Measurements from ENCODE around the gene RGS9BP.

Gene RGS9BP

GRCh38 chr19:32647361-32647760 is 28.3 kb upstream of the RGS9BP start:
- Histone ChIP-seq H3K9ac (ENCODE audit: low read length) (no peak overlapping the region), H3K36me3 (ENCODE audit: low read length) (0 out of 2 replicates have a peak, but pooled peaks cover 8% of the 10 kb centered on the region), H3K27me3 (ENCODE audit: low read length) (no peaks in the 10 kb centered on the region), H4K20me1 (ENCODE audit: low read depth, low read length) (no peaks in the 10 kb centered on the region), H3K4me3 (ENCODE audit: insufficient read depth, low read length, poor library complexity, severe bottlenecking) (no peak overlapping the region), H3K79me2 (ENCODE audit: insufficient read depth, low read length) (no peaks in the 10 kb centered on the region), H3K4me2 (ENCODE audit: low read depth, low read length, poor library complexity, severe bottlenecking) (no peak overlapping the region), H2AFZ (ENCODE audit: low read depth, low read length, severe bottlenecking) (no peak overlapping the region), H3K27ac (ENCODE audit: low read depth, low read length) (no peak overlapping the region), H3K9me2 (replicated peaks; ENCODE audit: insufficient read depth, low read length) (no peaks in the 10 kb centered on the region), H3K9me3 (ENCODE audit: insufficient read depth, low read length) (no peaks in the 10 kb centered on the region), H3F3A (ENCODE audit: insufficient read depth) (no peaks in the 10 kb centered on the region)
- TF ChIP-seq CTCF (IDR thresholded peaks at IDR 0.05; ENCODE audit: insufficient read depth, low read length, poor library complexity, severe bottlenecking): no peak
- TF ChIP-seq EZH2phosphoT487 (conservative IDR thresholded peaks at IDR 0.05; ENCODE audit: low read length): no peak

GRCh38 chr19:32649751-32650150 is 25.9 kb upstream of the RGS9BP start:
- Histone ChIP-seq H3K9me2 (replicated peaks; ENCODE audit: insufficient read depth, low read length) (no peaks in the 10 kb centered on the region), H3K4me3 (ENCODE audit: insufficient read depth, low read length, poor library complexity, severe bottlenecking) (no peak overlapping the region), H2AFZ (ENCODE audit: low read depth, low read length, severe bottlenecking) (no peak overlapping the region), H3F3A (ENCODE audit: insufficient read depth) (no peaks in the 10 kb centered on the region), H3K79me2 (ENCODE audit: insufficient read depth, low read length) (peaks cover 7% of the 10 kb centered on the region), H3K27me3 (ENCODE audit: low read length) (no peaks in the 10 kb centered on the region), H4K20me1 (ENCODE audit: low read depth, low read length) (no peaks in the 10 kb centered on the region), H3K36me3 (ENCODE audit: low read length) (0 out of 2 replicates have a peak, but pooled peaks cover 6% of the 10 kb centered on the region), H3K9me3 (ENCODE audit: insufficient read depth, low read length) (no peaks in the 10 kb centered on the region), H3K4me2 (ENCODE audit: low read depth, low read length, poor library complexity, severe bottlenecking) (no peak overlapping the region), H3K9ac (ENCODE audit: low read length) (no peak overlapping the region), H3K27ac (ENCODE audit: low read depth, low read length) (no peak overlapping the region)
- TF ChIP-seq CTCF (IDR thresholded peaks at IDR 0.05; ENCODE audit: insufficient read depth, low read length, poor library complexity, severe bottlenecking) (no peak), EZH2phosphoT487 (conservative IDR thresholded peaks at IDR 0.05; ENCODE audit: low read length) (no peak)

- Histone ChIP-seq H3K4me3 (ENCODE audit: insufficient read depth, low read length, poor library complexity, severe bottlenecking) (no peak overlapping the region), H3K36me3 (ENCODE audit: low read length) (0 out of 2 replicates have a peak, but pooled peaks cover 6% of the 10 kb centered on the region)
These were observed 25.0 kb upstream of the RGS9BP start for GRCh38 chr19:32650671-32651070.

More at GRCh38 chr19:32650671-32651070, 25.0 kb upstream of the RGS9BP start:
- no peaks in the 10 kb centered on the region for H4K20me1 ChIP-seq (ENCODE audit: low read depth, low read length)
- H3K27ac ChIP-seq (ENCODE audit: low read depth, low read length): no peak overlapping the region
- peaks cover 7% of the 10 kb centered on the region for H3K79me2 ChIP-seq (ENCODE audit: insufficient read depth, low read length)
- H3K4me2 ChIP-seq (ENCODE audit: low read depth, low read length, poor library complexity, severe bottlenecking): no peak overlapping the region
- H3K9ac ChIP-seq (ENCODE audit: low read length): no peak overlapping the region
- no peak overlapping the region for H2AFZ ChIP-seq (ENCODE audit: low read depth, low read length, severe bottlenecking)
- no peaks in the 10 kb centered on the region for H3K9me3 ChIP-seq (ENCODE audit: insufficient read depth, low read length)
- no peaks in the 10 kb centered on the region for H3F3A ChIP-seq (ENCODE audit: insufficient read depth)
- TF ChIP-seq CTCF (IDR thresholded peaks at IDR 0.05; ENCODE audit: insufficient read depth, low read length, poor library complexity, severe bottlenecking) (no peak), EZH2phosphoT487 (conservative IDR thresholded peaks at IDR 0.05; ENCODE audit: low read length) (no peak)
- H3K9me2 ChIP-seq (replicated peaks; ENCODE audit: insufficient read depth, low read length): no peaks in the 10 kb centered on the region
- H3K27me3 ChIP-seq (ENCODE audit: low read length): no peaks in the 10 kb centered on the region

Data from SU-DHL-6 (cell line).